Heart left ventricle (tissue), 13 donors: ENCODE measurements around the gene RNF38.

Experiments
- CTCF ChIP-seq, 12 donors: fragments of 200-600 bp; sonication (generic) in 4 of 12; IDR thresholded peaks; one replicate each; pipeline versions ENCODE4 v1.5.0 to v1.8.0; 2018 to 2022; ENCODE audit warnings: antibody characterized with exemption in 12 of 12, mild to moderate bottlenecking in 5 of 12
- POLR2A ChIP-seq, 2 donors: fragments of 450-650 bp; IDR thresholded peaks; one replicate each; pipeline ENCODE4 v1.6.1; 2017; ENCODE audit warnings: antibody characterized with exemption in 2 of 2, mild to moderate bottlenecking in 2 of 2, moderate library complexity in 2 of 2
- donor health status: ischemic (EF 13 %, LVEDD 7.1; RV severe dilation, severe dysfunction).
- donor health status: DM: no; HTN: yes; CAD: no.
- donor health status: DM: no; HTN: no; CAD: no.
- donor health status: ischemic (EF 25% LVEDD 6.9; RV normal size, moderate dysfunction).
- donor health status: ischemic (EF 25% LVEDD 5.7; RV mildly dilated, moderate dysfunction).
- donor health status: ischemic (EF 35%, LVEDD 5.7; RV mildly dilated, moderate dysfunction).
- donor health status: nonischemic (EF 11% LVEDD 7.7; RV severe dilation, severe dysfunction).
- donor health status: DM: yes; HTN: yes; CAD: no.
- donor health status: PGD.
- donor health status: ischemic (EF 29% LVEDD 5.4; RV normal size, mild dysfunction).
- donor health status: nonischemic (EF 23%, LVEDD 6.1; RV moderate dilation, normal function).

GRCh38 chr9:36315283-36315682 is 84.8 kb downstream of the RNF38 start:
- TF ChIP-seq POLR2A (IDR thresholded peaks at IDR 0.05) (no peak), CTCF (IDR thresholded peaks at IDR 0.05) (no peak)
